H9 (cell line): ENCODE results near the gene PITPNM3. TPM values are rescaled to one million over a fixed set of nuclear protein-coding genes. Genes with fewer than 3 reads are reported as not detected.
"Not testable (repeated sequence)": the region's sequence is repeated elsewhere in the genome, so short reads cannot be mapped to it uniquely, and the experiment has no call there.

ENCODE experiments used
- DNase-seq: peaks from one replicate; pipeline ENCODE4 v3.0.0-alpha.2; 2017
- H2AFZ ChIP-seq: one replicate; pipeline ENCODE4 v1.6.1; 2013; ENCODE audit warnings: mild to moderate bottlenecking, low read length, control low read depth, moderate library complexity
- H2AK5ac ChIP-seq: 2 replicates; pipeline ENCODE4 v1.6.1; 2013; ENCODE audit warnings: low read length, control low read depth, mixed read lengths; ENCODE audit not compliant: insufficient read length
- H2BK120ac ChIP-seq: one replicate; pipeline ENCODE4 v1.6.1; 2013; ENCODE audit warnings: low read depth, mild to moderate bottlenecking, low read length, control low read depth, inconsistent platforms; ENCODE audit not compliant: poor library complexity, severe bottlenecking
- H2BK12ac ChIP-seq: 2 replicates; pipeline ENCODE4 v1.6.1; 2013; ENCODE audit warnings: low read length, control low read depth, mixed read lengths, low read depth; ENCODE audit not compliant: insufficient read length
- H2BK15ac ChIP-seq: 2 replicates; pipeline ENCODE4 v1.6.1; 2013; ENCODE audit warnings: low read depth, low read length, control low read depth
- H2BK20ac ChIP-seq: one replicate; pipeline ENCODE4 v1.6.1; 2013; ENCODE audit warnings: low read depth, mild to moderate bottlenecking, low read length, control low read depth, inconsistent platforms; ENCODE audit not compliant: poor library complexity, severe bottlenecking
- H2BK5ac ChIP-seq: 2 replicates; pipeline ENCODE4 v1.6.1; 2013; ENCODE audit warnings: low read length, control low read depth, mixed read lengths; ENCODE audit not compliant: insufficient read length
- H3K14ac ChIP-seq: 2 replicates; pipeline ENCODE4 v1.6.1; 2013; ENCODE audit warnings: low read length, control low read depth; ENCODE audit not compliant: insufficient read depth
- H3K18ac ChIP-seq: 2 replicates; pipeline ENCODE4 v1.6.1; 2013; ENCODE audit warnings: low read depth, mild to moderate bottlenecking, mixed read lengths, low read length, control low read depth; ENCODE audit not compliant: insufficient read length
- H3K23ac ChIP-seq: 2 replicates; pipeline ENCODE4 v1.6.1; 2013; ENCODE audit warnings: low read length, control low read depth, mixed read lengths, low read depth; ENCODE audit not compliant: insufficient read length
- H3K23me2 ChIP-seq: 2 replicates; pipeline ENCODE4 v1.6.1; 2013; ENCODE audit warnings: low read depth, mild to moderate bottlenecking, mixed read lengths, low read length, control low read depth; ENCODE audit not compliant: insufficient read length, poor library complexity, severe bottlenecking
- H3K27ac ChIP-seq: 2 replicates; pipeline ENCODE4 v1.5.1; 2013; ENCODE audit warnings: low read length, control low read depth, mixed read lengths, low read depth; ENCODE audit not compliant: insufficient read length
- H3K27me3 ChIP-seq: 2 replicates; pipeline ENCODE4 v1.6.1; 2013; ENCODE audit warnings: low read length, control low read depth, inconsistent platforms; ENCODE audit not compliant: insufficient read depth
- H3K4ac ChIP-seq: 2 replicates; pipeline ENCODE4 v1.6.1; 2013; ENCODE audit warnings: low read depth, mild to moderate bottlenecking, control low read depth, inconsistent platforms, low read length, moderate library complexity
- H3K4me1 ChIP-seq: 2 replicates; pipeline ENCODE4 v1.6.1; 2013; ENCODE audit warnings: low read length, control low read depth, inconsistent platforms; ENCODE audit not compliant: insufficient read depth
- H3K4me2 ChIP-seq: 2 replicates; pipeline ENCODE4 v1.6.1; 2013; ENCODE audit warnings: low read length, control low read depth, mixed read lengths; ENCODE audit not compliant: insufficient read length, insufficient read depth
- H3K56ac ChIP-seq: 2 replicates; pipeline ENCODE4 v1.6.1; 2013; ENCODE audit warnings: low read depth, mild to moderate bottlenecking, mixed read lengths, low read length, control low read depth; ENCODE audit not compliant: insufficient read length
- H3K79me1 ChIP-seq: 2 replicates; pipeline ENCODE4 v1.6.1; 2013; ENCODE audit warnings: low read depth, mild to moderate bottlenecking, moderate library complexity, low read length, control low read depth, inconsistent platforms; ENCODE audit not compliant: insufficient read depth, poor library complexity, severe bottlenecking
- H3K79me2 ChIP-seq: 2 replicates; pipeline ENCODE4 v1.6.1; 2013; ENCODE audit warnings: low read length, control low read depth, inconsistent platforms; ENCODE audit not compliant: insufficient read depth
- H3K9ac ChIP-seq: 2 replicates; pipeline ENCODE4 v1.6.1; 2013; ENCODE audit warnings: low read length, control low read depth, mixed read lengths; ENCODE audit not compliant: insufficient read length; ENCODE audit errors: extremely low read depth
- H3K9me3 ChIP-seq: one replicate; pipeline ENCODE4 v1.6.1; 2013; ENCODE audit warnings: low read depth, low read length, inconsistent platforms; ENCODE audit not compliant: control insufficient read depth
- H3T11ph ChIP-seq: one replicate; pipeline ENCODE4 v1.6.1; 2013; ENCODE audit warnings: mild to moderate bottlenecking, low read length, control low read depth, inconsistent platforms
- H4K20me1 ChIP-seq: one replicate; pipeline ENCODE4 v1.6.1; 2013; ENCODE audit not compliant: control insufficient read depth, insufficient read length, insufficient read depth
- H4K5ac ChIP-seq: 2 replicates; pipeline ENCODE4 v1.6.1; 2013; ENCODE audit warnings: low read depth, mild to moderate bottlenecking, mixed read lengths, low read length, control low read depth; ENCODE audit not compliant: insufficient read length
- H4K8ac ChIP-seq: replicated peaks from 2 replicates; pipeline ENCODE4 v1.6.1; 2013; ENCODE audit warnings: low read length, control low read depth, mixed read lengths, low read depth; ENCODE audit not compliant: insufficient read length
- H4K91ac ChIP-seq: 2 replicates; pipeline ENCODE4 v1.6.1; 2013; ENCODE audit warnings: low read depth, mild to moderate bottlenecking, moderate library complexity, mixed read lengths, low read length, control low read depth; ENCODE audit not compliant: insufficient read length
- H3K27ac Mint-ChIP-seq, 3 experiments: 2 replicates in 2 of 3; 3 replicates in 1 of 3; pipeline ENCODE4 v1.8.0; 2020 to 2021; ENCODE audit warnings: mixed read lengths in 3 of 3, mild to moderate bottlenecking in 1 of 3, moderate library complexity in 1 of 3
- H3K27me3 Mint-ChIP-seq: 2 replicates; pipeline ENCODE4 v1.8.0; 2021; ENCODE audit warnings: low read depth, mild to moderate bottlenecking, moderate library complexity, mixed read lengths
- H3K36me3 Mint-ChIP-seq, 3 experiments: 2 replicates in 2 of 3; 3 replicates in 1 of 3; pipeline ENCODE4 v1.8.0; 2020 to 2021; ENCODE audit warnings: low read depth in 3 of 3, mixed read lengths in 3 of 3; ENCODE audit not compliant: insufficient read depth in 1 of 3
- H3K4me1 Mint-ChIP-seq, 2 experiments: 2 replicates each; pipeline ENCODE4 v1.8.0; 2020; ENCODE audit warnings: mixed read lengths in 2 of 2
- H3K4me3 Mint-ChIP-seq, 2 experiments: 2 replicates in 1 of 2; 3 replicates in 1 of 2; pipeline ENCODE4 v1.8.0; 2020 to 2021; ENCODE audit warnings: mild to moderate bottlenecking in 2 of 2, mixed read lengths in 2 of 2, moderate library complexity in 1 of 2
- H3K9me3 Mint-ChIP-seq, 2 experiments: 2 replicates in 1 of 2; 3 replicates in 1 of 2; pipeline ENCODE4 v1.8.0; 2020; ENCODE audit warnings: mild to moderate bottlenecking in 2 of 2, mixed read lengths in 2 of 2, moderate library complexity in 1 of 2
- CTCF ChIP-seq: fragments of 200-600 bp; sonication (generic); conservative IDR thresholded peaks from 3 replicates; pipeline ENCODE4 v1.8.0; 2021; ENCODE audit warnings: antibody characterized with exemption, mild to moderate bottlenecking
- WGBS: extraction: QIAGEN DNeasy Blood & Tissue Kit; methylation state at CpG from one replicate; pipeline ENCODE4 v1.1.7; 2013; ENCODE audit warnings: missing lambda C conversion rate, low lambda C conversion rate, mixed read lengths; ENCODE audit not compliant: insufficient read length; ENCODE audit errors: extremely low coverage; 5-methylcytosine and 5-hydroxymethylcytosine counted together
- total RNA-seq: library from RNA; stranded (reverse); gene quantifications from 2 replicates; pipeline ENCODE4 v1.2.1, GENCODE V29; 2021

PITPNM3 gene
- total RNA-seq, 1 experiment from 2014 or later, result 3.4 TPM

DNA sequence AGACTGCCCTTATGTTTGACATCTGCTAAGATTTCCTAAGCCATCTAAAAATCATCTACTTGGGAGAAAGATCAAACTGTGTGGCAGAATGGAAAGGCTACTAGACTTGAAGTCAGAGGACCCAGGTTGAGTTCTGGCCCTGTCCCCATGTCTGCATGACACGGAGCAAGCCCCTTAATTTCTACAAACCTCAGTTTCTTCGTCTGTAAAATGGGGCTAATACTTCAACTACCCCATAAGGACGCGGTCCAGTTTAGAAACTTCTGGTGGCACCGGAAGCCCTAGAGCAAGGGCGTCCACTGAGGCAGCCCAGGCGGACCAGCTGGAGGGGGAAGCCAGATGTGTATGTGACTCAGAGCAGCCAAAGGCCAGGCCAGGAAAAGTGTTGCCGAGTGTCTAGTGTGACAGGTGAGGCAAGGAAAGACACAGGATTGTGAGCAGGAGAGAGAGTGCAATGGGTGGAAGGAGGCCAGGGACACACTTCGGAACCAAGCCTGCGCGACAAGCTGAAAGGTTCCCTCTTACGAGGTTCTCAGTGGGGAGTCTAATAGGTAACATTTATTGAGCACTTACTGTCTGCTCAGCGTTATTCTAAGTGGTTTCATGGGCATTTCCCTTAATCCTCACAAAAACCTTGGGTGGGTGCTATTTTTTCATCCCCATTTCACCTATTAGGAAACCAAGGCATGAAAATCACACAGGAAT lies 17.8 kb upstream of the PITPNM3 start:
- Histone ChIP-seq H4K91ac (no peak overlapping the region), H3K56ac (no peak overlapping the region), H4K8ac (no peak overlapping the region), H2BK12ac (no peak overlapping the region), H3K23ac (no peak overlapping the region), H2BK120ac (no peak overlapping the region), H3K9me3 (no peaks in the 10 kb centered on the region), H4K5ac (no peak overlapping the region), H3K79me1 (no peaks in the 10 kb centered on the region), H2BK20ac (no peak overlapping the region), H3K9ac (no peak overlapping the region), H2BK5ac (no peak overlapping the region), H3K4me1 (peaks cover 6% of the 10 kb centered on the region; the same call in 1 of the 2 replicates), H3K4me2 (no peak overlapping the region), H3K27ac (no peak overlapping the region), H3K18ac (no peak overlapping the region), H3K14ac (0 out of 2 replicates have a peak overlapping the region, but pooled peaks have one; percentile 5), H3K23me2 (peaks cover 4% of the 10 kb centered on the region), H3K27me3 (no peaks in the 10 kb centered on the region), H2BK15ac (no peak overlapping the region), H4K20me1 (no peaks in the 10 kb centered on the region), H3K79me2 (no peaks in the 10 kb centered on the region), H2AK5ac (no peak overlapping the region), H3T11ph (no peak overlapping the region), H2AFZ (no peak overlapping the region), H3K4ac (no peak overlapping the region)
- no peak overlapping the region for H3K4me3 Mint-ChIP-seq
- no CpG with 5 or more reads among the region's 13 CpGs for WGBS
- no peaks in the 10 kb centered on the region for H3K9me3 Mint-ChIP-seq
- no peak for DNase-seq
- no peak for TF ChIP-seq CTCF
- H3K4me1 Mint-ChIP-seq, result peaks cover 23 to 31% of the 10 kb centered on the region in 2 experiments
- H3K27ac Mint-ChIP-seq, result no peak overlapping the region
- peaks cover 10 to 28% (median 21%) of the 10 kb centered on the region in 3 experiments; a peak in 6 of 7 replicates for H3K36me3 Mint-ChIP-seq
- H3K27me3 Mint-ChIP-seq, result no peaks in the 10 kb centered on the region

- not testable (repeated sequence) for H3K9me3 ChIP-seq, H4K5ac ChIP-seq, H2BK12ac ChIP-seq, H3K9me3 Mint-ChIP-seq, H2BK5ac ChIP-seq, H3K56ac ChIP-seq, H2BK15ac ChIP-seq, H3K4me1 ChIP-seq, H3K23ac ChIP-seq, H3K79me1 ChIP-seq, H3T11ph ChIP-seq, H2BK20ac ChIP-seq, H4K91ac ChIP-seq, H3K4me2 ChIP-seq, H3K27me3 Mint-ChIP-seq, H4K20me1 ChIP-seq, H4K8ac ChIP-seq, H2AFZ ChIP-seq, H3K9ac ChIP-seq, DNase-seq, H3K23me2 ChIP-seq, H3K4ac ChIP-seq, H3K18ac ChIP-seq, H3K4me3 Mint-ChIP-seq, H2AK5ac ChIP-seq, H3K27ac ChIP-seq, H3K27ac Mint-ChIP-seq, H3K14ac ChIP-seq, H2BK120ac ChIP-seq, H3K27me3 ChIP-seq, H3K79me2 ChIP-seq
- WGBS, result no CpG with 5 or more reads among the region's 6 CpGs
- Mint-ChIP-seq H3K36me3 (peaks cover 10 to 22% (median 16%) of the 10 kb centered on the region in 3 experiments; a peak in 6 of 7 replicates), H3K4me1 (peaks cover 23 to 27% of the 10 kb centered on the region in 2 experiments)
These were observed 17.1 kb upstream of the PITPNM3 start for GRCh38 chr17:6573495-6573894.
